HCT116 (cell line): Measurements from ENCODE around the gene MRGPRX1. TPM values are rescaled to one million over a fixed set of nuclear protein-coding genes. Genes with fewer than 3 reads are reported as not detected.

ENCODE experiments used
- ATAC-seq: fragments of 200-7000 bp; cut with Tn5 transposase; 2 replicates; pipeline ENCODE4 v1.9.1; 2020; ENCODE audit warnings: mild to moderate bottlenecking, moderate library complexity
- BruUV-seq: library from RNA; stranded (reverse); fragments of 400-500 nt; replicated peaks from 2 replicates; lab custom pipeline; 2021; lab: Mats Ljungman, UMichigan
- CTCF ChIA-PET: fragments of 300-600 bp; sonication (Branson Sonifier 250); formaldehyde crosslinking; loops from one replicate; lab custom pipeline; 2021; ENCODE audit warnings: antibody characterized with exemption; lab: Charles Lee
- POLR2A ChIA-PET: fragments of 300-600, 350-600 bp; sonication (Branson Sonifier 250); formaldehyde crosslinking; loops from one replicate; lab custom pipeline; 2021; ENCODE audit warnings: antibody characterized with exemption; lab: Charles Lee
- RAD21 ChIA-PET, 2 experiments: fragments of 300-600 bp; sonication (Branson Sonifier 250); formaldehyde crosslinking; loops; one replicate each; lab custom pipeline; 2023; ENCODE audit warnings: low total read pairs in 2 of 2; ENCODE audit not compliant: uncharacterized antibody in 2 of 2, unreplicated experiment in 2 of 2, low non-redundant PET in 1 of 2; lab: Charles Lee
- DNase-seq: peaks from one replicate; pipeline ENCODE4 v3.0.0-alpha.2; 2010; ENCODE audit warnings: low read depth, low spot score
- H2AFZ ChIP-seq: fragments of 200-600 bp; shearing (Covaris generic), sonication (generic); 2 replicates; pipeline ENCODE4 v1.6.1; 2017; ENCODE audit warnings: low read depth, mixed run types, mixed read lengths, antibody characterized with exemption, low read length; ENCODE audit not compliant: poor library complexity, severe bottlenecking
- H3K27ac ChIP-seq: 2 replicates; pipeline ENCODE4 v1.5.1; 2012; ENCODE audit warnings: low read depth, low read length
- H3K27me3 ChIP-seq: fragments of 200-600 bp; sonication (generic); 2 replicates; pipeline ENCODE4 v1.6.1; 2016; ENCODE audit warnings: mixed run types, low read length, mixed read lengths; ENCODE audit not compliant: insufficient read depth
- H3K36me3 ChIP-seq, 2 experiments: fragments of 200-500 bp in 1 of 2; fragments of 200-600 bp in 1 of 2; sonication (Bioruptor generic) in 1 of 2; sonication (generic) in 1 of 2; 2 replicates each; pipeline versions ENCODE4 v1.5.1 to v1.6.1; 2014 to 2016; ENCODE audit warnings: low read length in 2 of 2, inconsistent platforms in 1 of 2, mixed read lengths in 1 of 2, mixed run types in 1 of 2; ENCODE audit not compliant: insufficient read depth in 2 of 2, control insufficient read depth in 1 of 2
- H3K4me1 ChIP-seq, 2 experiments: fragments of 200-600 bp in 1 of 2; sonication (generic) in 1 of 2; 2 replicates each; pipeline versions ENCODE4 v1.5.1 to v1.6.1; 2012 to 2017; ENCODE audit warnings: low read length in 2 of 2, inconsistent platforms in 1 of 2, mild to moderate bottlenecking in 1 of 2, mixed read lengths in 1 of 2, mixed run types in 1 of 2, moderate library complexity in 1 of 2; ENCODE audit not compliant: insufficient read depth in 2 of 2, control insufficient read depth in 1 of 2
- H3K4me2 ChIP-seq: fragments of 200-600 bp; sonication (generic); 2 replicates; pipeline ENCODE4 v1.6.1; 2017; ENCODE audit warnings: mixed run types, low read length, mixed read lengths
- H3K4me3 ChIP-seq, 2 experiments: fragments of 200-600 bp in 1 of 2; sonication (generic) in 1 of 2; replicated peaks in 1 of 2; 2 replicates each; pipeline ENCODE4 v1.5.1; 2011 to 2016; ENCODE audit warnings: low read length in 2 of 2, control low read depth in 1 of 2, low read depth in 1 of 2, mild to moderate bottlenecking in 1 of 2, mixed read lengths in 1 of 2, mixed run types in 1 of 2
- H3K79me2 ChIP-seq: fragments of 200-600 bp; sonication (generic); 2 replicates; pipeline ENCODE4 v1.6.1; 2017; ENCODE audit warnings: mild to moderate bottlenecking, mixed run types, low read length, moderate library complexity, mixed read lengths; ENCODE audit not compliant: insufficient read depth
- H3K9ac ChIP-seq: fragments of 200-600 bp; sonication (generic); 2 replicates; pipeline ENCODE4 v1.6.1; 2016; ENCODE audit warnings: low read length, mixed read lengths
- H3K9me2 ChIP-seq: fragments of 200-600 bp; sonication (generic), shearing (Covaris generic); 2 replicates; pipeline ENCODE4 v1.6.1; 2017; ENCODE audit warnings: mixed run types, mild to moderate bottlenecking, moderate library complexity; ENCODE audit not compliant: insufficient read depth
- H3K9me3 ChIP-seq, 2 experiments: fragments of 200-500 bp in 1 of 2; fragments of 200-600 bp in 1 of 2; sonication (Bioruptor generic) in 1 of 2; sonication (generic) in 1 of 2; 2 replicates each; pipeline ENCODE4 v1.6.1; 2014 to 2017; ENCODE audit warnings: low read length in 2 of 2, mixed read lengths in 2 of 2, inconsistent platforms in 1 of 2, low read depth in 1 of 2, mild to moderate bottlenecking in 1 of 2, mixed run types in 1 of 2, moderate library complexity in 1 of 2; ENCODE audit not compliant: control insufficient read depth in 1 of 2, insufficient read depth in 1 of 2
- H4K20me1 ChIP-seq: fragments of 200-600 bp; sonication (generic), shearing (Covaris generic); 2 replicates; pipeline ENCODE4 v1.6.1; 2017; ENCODE audit warnings: mixed run types, mild to moderate bottlenecking, moderate library complexity; ENCODE audit not compliant: insufficient read depth
- EGR1 ChIP-seq: IDR thresholded peaks from 2 replicates; pipeline ENCODE4 v1.6.1; 2012; ENCODE audit warnings: low read depth
- EZH2 ChIP-seq: fragments of 200-600 bp; sonication (generic); IDR thresholded peaks from 2 replicates; pipeline ENCODE4 v1.6.1; 2017; ENCODE audit warnings: antibody characterized with exemption, mixed run types
- POLR2A ChIP-seq: IDR thresholded peaks from 2 replicates; pipeline ENCODE4 v1.7.0; 2011; ENCODE audit warnings: borderline replicate concordance; ENCODE audit not compliant: insufficient read depth, insufficient read length; ENCODE audit errors: extremely low read depth
- RAD21 ChIP-seq: IDR thresholded peaks from 2 replicates; pipeline ENCODE4 v1.6.1; 2012; ENCODE audit warnings: low read depth, mild to moderate bottlenecking
- SIN3A ChIP-seq: IDR thresholded peaks from 2 replicates; pipeline ENCODE4 v1.6.1; 2012; ENCODE audit warnings: low read depth
- intact Hi-C: fragments of 100-400 bp; cut with micrococcal nuclease; formaldehyde crosslinking; loops from 2 replicates; pipeline ENCODE4 v1.10.0; 2022
- total RNA-seq: library from RNA; stranded (reverse); gene quantifications from one replicate; pipeline ENCODE4 v1.2.1, GENCODE V29; 2021; ENCODE audit not compliant: unreplicated experiment
- TF ChIP-seq, protein P1 (sequence below): IDR thresholded peaks from 2 replicates; pipeline ENCODE4 v1.6.1; 2012; ENCODE audit warnings: low read depth

Gene MRGPRX1
- total RNA-seq, 1 experiment from 2014 or later, result not detected

DNA sequence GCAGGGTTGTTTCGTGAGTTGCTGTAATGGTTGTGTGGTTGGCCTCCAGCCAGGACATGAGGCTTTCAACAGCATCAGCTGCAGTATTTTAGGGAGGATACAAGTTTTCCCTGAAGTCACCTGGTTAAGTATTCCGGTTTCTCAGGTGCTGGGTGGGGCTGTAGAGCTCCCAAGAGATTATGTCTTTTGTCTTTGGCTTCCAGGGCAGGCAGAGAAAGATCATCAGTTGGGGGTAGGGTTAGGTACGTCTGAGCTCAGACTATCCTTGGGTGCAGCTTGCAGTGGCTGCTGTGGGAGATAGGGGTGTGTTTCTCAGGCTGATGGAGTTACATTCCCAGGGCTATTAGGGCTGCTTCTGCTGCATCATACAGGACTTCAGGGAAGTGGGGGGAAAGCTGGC lies 47.5 kb upstream of the MRGPRX1 start:
- CTCF ChIA-PET, result no interaction called here
- H3K9ac ChIP-seq, result peak overlapping the region; percentile 23
- no TSS peak for BruUV-seq

More for the DNA sequence above, 47.5 kb upstream of the MRGPRX1 start:
- H3K27ac ChIP-seq, result no peak overlapping the region
- no peak for TF ChIP-seq EGR1
- no peak for TF ChIP-seq POLR2A
- TF ChIP-seq EZH2, result no peak
- TF ChIP-seq, protein P1, sequence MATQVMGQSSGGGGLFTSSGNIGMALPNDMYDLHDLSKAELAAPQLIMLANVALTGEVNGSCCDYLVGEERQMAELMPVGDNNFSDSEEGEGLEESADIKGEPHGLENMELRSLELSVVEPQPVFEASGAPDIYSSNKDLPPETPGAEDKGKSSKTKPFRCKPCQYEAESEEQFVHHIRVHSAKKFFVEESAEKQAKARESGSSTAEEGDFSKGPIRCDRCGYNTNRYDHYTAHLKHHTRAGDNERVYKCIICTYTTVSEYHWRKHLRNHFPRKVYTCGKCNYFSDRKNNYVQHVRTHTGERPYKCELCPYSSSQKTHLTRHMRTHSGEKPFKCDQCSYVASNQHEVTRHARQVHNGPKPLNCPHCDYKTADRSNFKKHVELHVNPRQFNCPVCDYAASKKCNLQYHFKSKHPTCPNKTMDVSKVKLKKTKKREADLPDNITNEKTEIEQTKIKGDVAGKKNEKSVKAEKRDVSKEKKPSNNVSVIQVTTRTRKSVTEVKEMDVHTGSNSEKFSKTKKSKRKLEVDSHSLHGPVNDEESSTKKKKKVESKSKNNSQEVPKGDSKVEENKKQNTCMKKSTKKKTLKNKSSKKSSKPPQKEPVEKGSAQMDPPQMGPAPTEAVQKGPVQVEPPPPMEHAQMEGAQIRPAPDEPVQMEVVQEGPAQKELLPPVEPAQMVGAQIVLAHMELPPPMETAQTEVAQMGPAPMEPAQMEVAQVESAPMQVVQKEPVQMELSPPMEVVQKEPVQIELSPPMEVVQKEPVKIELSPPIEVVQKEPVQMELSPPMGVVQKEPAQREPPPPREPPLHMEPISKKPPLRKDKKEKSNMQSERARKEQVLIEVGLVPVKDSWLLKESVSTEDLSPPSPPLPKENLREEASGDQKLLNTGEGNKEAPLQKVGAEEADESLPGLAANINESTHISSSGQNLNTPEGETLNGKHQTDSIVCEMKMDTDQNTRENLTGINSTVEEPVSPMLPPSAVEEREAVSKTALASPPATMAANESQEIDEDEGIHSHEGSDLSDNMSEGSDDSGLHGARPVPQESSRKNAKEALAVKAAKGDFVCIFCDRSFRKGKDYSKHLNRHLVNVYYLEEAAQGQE, result no peak
- TF ChIP-seq RAD21, result no peak
- no peak for TF ChIP-seq SIN3A
- no peak overlapping the region for H3K4me3 ChIP-seq
- POLR2A ChIA-PET, result no interaction called here
- H2AFZ ChIP-seq, result no peak overlapping the region
- peak overlapping the region; percentile 53 for H3K4me2 ChIP-seq
- ATAC-seq, result no peak
- peaks cover 0 to 21% of the 10 kb centered on the region in 2 experiments; a peak in 3 of 4 replicates for H3K4me1 ChIP-seq
- no peaks in the 10 kb centered on the region for H3K79me2 ChIP-seq
- no peaks in the 10 kb centered on the region for H3K9me2 ChIP-seq
- intact Hi-C loops, result no loop called here
- no peak for DNase-seq
- RAD21 ChIA-PET, result no interaction called here
- H4K20me1 ChIP-seq, result no peaks in the 10 kb centered on the region
- H3K27me3 ChIP-seq, result 0 out of 2 replicates have a peak, but pooled peaks cover 3% of the 10 kb centered on the region
- H3K36me3 ChIP-seq, result no peaks in the 10 kb centered on the region
- H3K9me3 ChIP-seq, result no peaks in the 10 kb centered on the region
